Gastrocnemius medialis (tissue), 4 donors: ENCODE measurements around the gene CCDC78. TPM values are rescaled to one million over a fixed set of nuclear protein-coding genes. Genes with fewer than 3 reads are reported as not detected.

Source experiments
- ATAC-seq, 2 donors: fragments of 150-250 bp; one replicate each; pipeline ENCODE4 v1.9.1; 2016
- DNase-seq, 2 donors: peaks; one replicate each; pipeline ENCODE4 v3.0.0-alpha.2; 2019
- H3K27ac ChIP-seq, 4 donors: fragments of 200-600 bp; sonication (generic); 1 replicate in 1 of 4; 2 replicates in 3 of 4; pipeline ENCODE4 v1.5.1; 2016 to 2018; ENCODE audit warnings: mild to moderate bottlenecking in 2 of 4, moderate library complexity in 1 of 4
- H3K27me3 ChIP-seq, 3 donors: fragments of 200-600 bp; sonication (generic) in 2 of 3; 1 replicate in 1 of 3; 2 replicates in 2 of 3; pipeline versions ENCODE4 v1.5.1 to v1.6.0; 2016 to 2019; ENCODE audit warnings: mild to moderate bottlenecking in 1 of 3, moderate library complexity in 1 of 3
- H3K36me3 ChIP-seq, 2 donors: fragments of 200-600 bp; sonication (generic) in 1 of 2; one replicate each; pipeline ENCODE4 v1.5.1; 2017 to 2018
- H3K4me1 ChIP-seq, 2 donors: fragments of 200-600 bp; sonication (generic) in 1 of 2; one replicate each; pipeline ENCODE4 v1.5.1; 2016 to 2017; ENCODE audit warnings: mild to moderate bottlenecking in 2 of 2
- H3K4me3 ChIP-seq, 4 donors: fragments of 200-600 bp; sonication (generic) in 3 of 4; 1 replicate in 1 of 4; 2 replicates in 3 of 4; pipeline ENCODE4 v1.5.1; 2016 to 2019; ENCODE audit warnings: mild to moderate bottlenecking in 2 of 4
- H3K9me3 ChIP-seq, 3 donors: fragments of 200-600 bp; sonication (generic) in 2 of 3; 1 replicate in 1 of 3; 2 replicates in 2 of 3; pipeline ENCODE4 v1.5.1; 2016 to 2019
- CTCF ChIP-seq, 5 experiments: fragments of 450-650 bp in 3 of 5; fragments of 200-600 bp in 2 of 5; sonication (generic) in 2 of 5; IDR thresholded peaks in 4 of 5; conservative IDR thresholded peaks in 1 of 5; 1 replicate in 4 of 5; 2 replicates in 1 of 5; pipeline ENCODE4 v1.5.1; 2016 to 2019; ENCODE audit warnings: antibody characterized with exemption in 5 of 5, mild to moderate bottlenecking in 3 of 5, moderate library complexity in 3 of 5
- POLR2A ChIP-seq, 2 donors: fragments of 450-650 bp; IDR thresholded peaks; one replicate each; pipeline ENCODE4 v1.6.1; 2017; ENCODE audit warnings: antibody characterized with exemption in 2 of 2, mild to moderate bottlenecking in 2 of 2, moderate library complexity in 2 of 2
- in situ Hi-C, 4 donors: fragments of 200-750 bp; cut with MboI; loops; one replicate each; pipeline versions ENCODE4 v1.15.0 to v1.8.0; 2017; ENCODE audit warnings: low sequenced_read_pairs in 4 of 4
- intact Hi-C: fragments of 100-400 bp; cut with DNase I; formaldehyde crosslinking; loops from one replicate; pipeline ENCODE4 v1.15.1; 2023; ENCODE audit warnings: low total_unique reads
- total RNA-seq, 4 donors: library from RNA; depleted of rRNA; stranded (reverse); fragments of >200 nt; gene quantifications; one replicate each; pipeline versions ENCODE4 v1.1.0 to v1.2.3, GENCODE V29; 2016

The CCDC78 gene
- total RNA-seq, 4 donors from 2014 or later, result not detected

DNA sequence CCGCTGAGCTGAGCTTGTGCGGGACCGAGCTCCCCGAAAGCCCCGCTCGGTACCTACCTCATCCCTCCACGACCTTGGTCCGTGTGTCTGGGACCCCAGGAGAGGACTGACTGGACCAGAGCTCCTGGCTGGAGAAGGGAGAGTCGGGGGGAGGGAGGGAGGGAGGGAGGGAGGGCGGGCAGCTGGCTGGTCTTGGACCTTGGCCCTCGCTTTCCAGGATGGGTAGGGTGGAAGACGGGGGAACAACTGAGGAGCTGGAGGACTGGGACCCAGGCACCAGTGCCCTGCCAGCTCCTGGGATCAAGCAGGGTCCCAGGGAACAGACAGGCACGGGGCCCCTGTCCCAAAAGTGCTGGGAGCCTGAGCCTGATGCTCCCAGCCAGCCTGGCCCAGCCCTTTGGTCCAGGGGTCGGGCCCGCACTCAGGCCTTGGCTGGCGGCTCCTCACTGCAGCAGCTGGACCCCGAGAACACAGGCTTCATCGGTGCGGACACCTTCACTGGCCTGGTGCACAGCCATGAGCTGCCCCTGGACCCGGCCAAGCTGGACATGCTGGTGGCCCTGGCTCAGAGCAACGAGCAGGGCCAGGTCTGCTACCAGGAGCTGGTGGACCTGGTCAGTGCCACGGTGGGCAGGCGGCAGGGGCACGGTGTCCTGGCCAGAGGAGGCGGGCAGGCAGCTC, 50.2 kb downstream of the CCDC78 start:
- DNase-seq, result no peak
- no peak for ATAC-seq
- Histone ChIP-seq H3K27me3 (no peaks in the 10 kb centered on the region), H3K36me3 (peaks cover 0 to 27% of the 10 kb centered on the region in 2 donors), H3K4me3 (peak overlapping the region in 2 of 4 donors; percentile 21 to 24), H3K27ac (no peak overlapping the region), H3K4me1 (peaks cover 3 to 11% of the 10 kb centered on the region in 2 donors), H3K9me3 (no peaks in the 10 kb centered on the region)
- intact Hi-C loops (no loop called here), in situ Hi-C loops (no loop called here)
- no peak for TF ChIP-seq CTCF (IDR thresholded peaks at IDR 0.05 in 4 of 5, conservative IDR thresholded peaks at IDR 0.05 in 1 of 5)
- no peak for TF ChIP-seq POLR2A (IDR thresholded peaks at IDR 0.05)

DNA sequence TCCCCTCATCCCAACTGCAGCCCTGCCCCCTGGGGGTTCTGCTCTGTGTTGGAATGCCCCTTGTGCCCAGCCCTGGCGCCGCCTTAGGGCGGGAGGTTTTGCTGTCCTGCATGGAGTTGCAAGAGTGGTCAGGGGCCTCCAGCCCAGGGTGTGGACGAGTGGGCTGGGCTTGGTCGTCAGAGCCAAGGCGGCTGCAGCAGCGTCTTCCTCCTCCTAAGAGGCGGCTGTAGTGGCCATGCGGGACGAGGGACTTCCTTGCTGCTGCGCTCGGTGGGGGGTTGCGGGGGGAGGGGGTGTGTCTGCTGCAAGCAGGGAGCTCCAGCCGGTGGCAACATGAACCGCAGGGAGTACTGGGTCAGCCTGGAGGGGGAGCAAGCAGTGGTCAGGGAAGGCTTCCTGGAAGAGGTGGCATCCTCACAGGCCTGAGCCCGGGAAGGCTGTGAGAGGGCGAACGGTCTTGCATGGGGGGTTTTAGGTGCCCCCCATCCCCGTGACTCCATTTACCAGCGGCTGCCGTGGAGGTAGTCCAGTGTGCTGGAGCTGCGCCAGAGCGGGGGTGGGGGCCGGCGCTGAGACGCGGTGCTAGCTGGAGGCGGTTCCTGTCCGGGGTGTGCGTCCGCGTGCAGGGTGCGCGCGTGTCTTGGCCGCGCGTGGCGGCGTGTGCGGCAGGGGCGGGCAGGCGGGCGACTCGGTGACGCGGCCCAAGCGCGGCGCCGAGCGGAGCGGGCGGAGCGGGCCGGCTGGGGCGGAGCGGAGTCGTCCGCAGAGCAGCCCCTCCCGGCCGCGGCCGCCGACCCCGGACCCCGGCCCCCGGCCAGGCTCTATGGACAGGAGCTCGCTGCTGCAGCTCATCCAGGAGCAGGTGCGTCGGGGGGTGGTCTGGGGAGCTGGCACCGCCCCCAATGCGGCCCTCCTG, 51.0 kb downstream of the CCDC78 start, which contains the start of gene RHBDL1:
RHBDL1 (plus strand) TSS at position 704 of the 916 bp plus-strand sequence; CDS start at position 824, 120 bp downstream.
- intact Hi-C loops, result no loop called here
- Histone ChIP-seq H3K4me3 (peak within 1 kb of the TSS in 3 of 4 donors; percentile 21 to 34 (median 24)), H3K9me3 (no peaks in the 10 kb centered on the region), H3K4me1 (peaks cover 0 to 8% of the 10 kb centered on the region in 2 donors), H3K27ac (no peak within 1 kb of the TSS), H3K27me3 (no peaks in the 10 kb centered on the region), H3K36me3 (peaks cover 0 to 35% of the 10 kb centered on the region in 2 donors)
- in situ Hi-C loops, result no loop called here
- DNase-seq (no peak), ATAC-seq (no peak)
- no peak for TF ChIP-seq CTCF (IDR thresholded peaks at IDR 0.05 in 4 of 5, conservative IDR thresholded peaks at IDR 0.05 in 1 of 5)
- TF ChIP-seq POLR2A (IDR thresholded peaks at IDR 0.05), result no peak

GRCh38 chr16:674214-674881, 51.9 kb downstream of the CCDC78 start:
- H3K27ac ChIP-seq, result no peak overlapping the region
- no peaks in the 10 kb centered on the region for H3K9me3 ChIP-seq
- H3K27me3 ChIP-seq, result no peaks in the 10 kb centered on the region
- in situ Hi-C loops, result no loop called here
- TF ChIP-seq POLR2A (IDR thresholded peaks at IDR 0.05) (no peak), CTCF (IDR thresholded peaks at IDR 0.05 in 4 of 5, conservative IDR thresholded peaks at IDR 0.05 in 1 of 5) (no peak)
- DNase-seq, result no peak
- ATAC-seq, result no peak
- H3K4me1 ChIP-seq, result peaks cover 0 to 7% of the 10 kb centered on the region in 2 donors
- peaks cover 0 to 44% of the 10 kb centered on the region in 2 donors for H3K36me3 ChIP-seq
- H3K4me3 ChIP-seq, result no peak overlapping the region
- intact Hi-C loops, result no loop called here

DNA sequence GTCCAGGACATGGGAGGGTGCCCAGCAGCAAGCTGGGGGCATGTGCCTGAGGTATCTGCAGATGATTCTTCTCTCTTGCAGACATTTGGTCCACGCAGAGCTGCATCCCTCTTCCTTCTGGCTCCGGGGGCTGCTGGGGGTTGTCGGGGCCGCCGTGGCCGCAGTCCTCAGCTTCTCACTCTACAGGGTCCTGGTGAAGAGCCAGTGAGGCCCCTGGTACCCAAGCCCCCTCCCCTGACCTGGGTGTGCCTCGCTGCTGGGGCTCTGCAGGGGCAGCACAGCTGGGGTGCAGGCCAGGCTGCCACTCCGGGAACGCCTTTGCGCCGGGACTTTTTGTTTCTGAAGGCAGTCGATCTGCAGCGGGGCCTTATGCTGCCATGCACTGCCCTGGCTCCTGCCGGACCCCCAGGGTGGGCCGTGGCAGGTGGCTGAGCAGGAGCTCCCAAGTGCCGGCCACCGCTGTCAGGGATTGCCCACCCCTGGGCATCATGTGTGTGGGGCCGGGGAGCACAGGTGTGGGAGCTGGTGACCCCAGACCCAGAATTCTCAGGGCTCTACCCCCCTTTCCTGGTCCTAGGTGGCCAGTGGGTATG, 52.7 kb downstream of the CCDC78 start:
- intact Hi-C loops (no loop called here), in situ Hi-C loops (no loop called here)
- H3K27ac ChIP-seq, result no peak overlapping the region

More for the DNA sequence above, 52.7 kb downstream of the CCDC78 start:
- no peak for DNase-seq
- ATAC-seq, result no peak
- Histone ChIP-seq H3K27me3 (no peaks in the 10 kb centered on the region), H3K4me3 (no peak overlapping the region), H3K9me3 (no peaks in the 10 kb centered on the region), H3K36me3 (peaks cover 0 to 46% of the 10 kb centered on the region in 2 donors), H3K4me1 (peaks cover 7 to 11% of the 10 kb centered on the region in 2 donors)
- TF ChIP-seq CTCF (IDR thresholded peaks at IDR 0.05 in 4 of 5, conservative IDR thresholded peaks at IDR 0.05 in 1 of 5) (no peak), POLR2A (IDR thresholded peaks at IDR 0.05) (no peak)
